PC-3 (cell line): ENCODE results near the gene HOXD10. TPM values are rescaled to one million over a fixed set of nuclear protein-coding genes. Genes with fewer than 3 reads are reported as not detected.

Experiments used
- ATAC-seq: fragments of 200-7000 bp; cut with Tn5 transposase; 2 replicates; pipeline ENCODE4 v1.9.1; 2020; ENCODE audit warnings: mild to moderate bottlenecking, moderate library complexity
- BruUV-seq: library from RNA; stranded (reverse); fragments of 400-500 nt; replicated peaks from 2 replicates; lab custom pipeline; 2021; lab: Mats Ljungman, UMichigan
- CTCF ChIA-PET: fragments of 300-600 bp; sonication (Branson Sonifier 250); formaldehyde crosslinking; loops from one replicate; lab custom pipeline; 2022; ENCODE audit warnings: antibody characterized with exemption; lab: Charles Lee
- POLR2A ChIA-PET: fragments of 300-600 bp; sonication (Branson Sonifier 250); formaldehyde crosslinking; loops from one replicate; lab custom pipeline; 2022; ENCODE audit warnings: antibody characterized with exemption; ENCODE audit not compliant: unreplicated experiment; lab: Charles Lee
- DNase-seq: peaks from one replicate; pipeline ENCODE4 v3.0.0-alpha.2; 2015
- H2AFZ ChIP-seq: fragments of 300-600 bp; sonication (generic); 2 replicates; pipeline ENCODE4 v1.6.0; 2016; ENCODE audit warnings: antibody characterized with exemption, low read length
- H3F3A ChIP-seq: fragments of 300-600 bp; sonication (generic); one replicate; pipeline ENCODE4 v1.6.0; 2017; ENCODE audit warnings: antibody characterized with exemption, low read length, control low read depth, mild to moderate bottlenecking; ENCODE audit not compliant: unreplicated experiment
- H3K27ac ChIP-seq: fragments of 300-600 bp; sonication (generic); 2 replicates; pipeline ENCODE4 v1.5.1; 2016; ENCODE audit warnings: mild to moderate bottlenecking, low read length
- H3K27me3 ChIP-seq: fragments of 300-600 bp; sonication (generic); 2 replicates; pipeline ENCODE4 v1.6.1; 2016; ENCODE audit warnings: low read length, mixed read lengths
- H3K36me3 ChIP-seq: fragments of 300-600 bp; sonication (generic); 2 replicates; pipeline ENCODE4 v1.6.1; 2016; ENCODE audit warnings: low read depth, mixed run types, low read length, mixed read lengths
- H3K4me1 ChIP-seq: fragments of 300-600 bp; sonication (generic); 2 replicates; pipeline ENCODE4 v1.5.1; 2016; ENCODE audit warnings: low read length; ENCODE audit not compliant: insufficient read depth
- H3K4me2 ChIP-seq: fragments of 300-600 bp; sonication (generic); 2 replicates; pipeline ENCODE4 v1.6.0; 2016; ENCODE audit warnings: low read length
- H3K4me3 ChIP-seq: fragments of 300-600 bp; sonication (generic); 2 replicates; pipeline ENCODE4 v1.5.1; 2016; ENCODE audit warnings: mild to moderate bottlenecking, low read length, mixed read lengths
- H3K79me2 ChIP-seq: fragments of 300-600 bp; sonication (generic); 2 replicates; pipeline ENCODE4 v1.6.1; 2017; ENCODE audit warnings: low read length, mixed read lengths
- H3K9ac ChIP-seq: fragments of 300-600 bp; sonication (generic); 2 replicates; pipeline ENCODE4 v1.6.0; 2016; ENCODE audit warnings: mild to moderate bottlenecking, low read length
- H3K9me2 ChIP-seq: fragments of 300-600 bp; sonication (generic); replicated peaks from 2 replicates; pipeline ENCODE4 v1.6.1; 2016; ENCODE audit warnings: mixed run types, low read length, mixed read lengths
- H3K9me3 ChIP-seq: fragments of 300-600 bp; sonication (generic); 2 replicates; pipeline ENCODE4 v1.6.1; 2016; ENCODE audit warnings: low read length, mixed read lengths
- H4K20me1 ChIP-seq: fragments of 300-600 bp; sonication (generic); 2 replicates; pipeline ENCODE4 v1.6.1; 2016; ENCODE audit warnings: low read length, mixed read lengths
- CTCF ChIP-seq: fragments of 300-600 bp; sonication (generic); conservative IDR thresholded peaks from 2 replicates; pipeline ENCODE4 v1.5.1; 2017; ENCODE audit warnings: antibody characterized with exemption, low read depth, mild to moderate bottlenecking, low read length
- EZH2 ChIP-seq: fragments of 300-600 bp; sonication (generic); IDR thresholded peaks from one replicate; pipeline ENCODE4 v1.6.1; 2017; ENCODE audit warnings: antibody characterized with exemption, mild to moderate bottlenecking, low read length; ENCODE audit not compliant: unreplicated experiment
- EZH2phosphoT487 ChIP-seq: fragments of 300-600 bp; sonication (generic); IDR thresholded peaks from 2 replicates; pipeline ENCODE4 v1.6.1; 2018; ENCODE audit warnings: mild to moderate bottlenecking, antibody characterized with exemption, low read length, borderline replicate concordance
- intact Hi-C: fragments of 100-400 bp; cut with micrococcal nuclease; formaldehyde crosslinking; loops from 2 replicates; pipeline ENCODE4 v1.9.0; 2023
- total RNA-seq: library from RNA; depleted of rRNA; stranded (reverse); fragments of >200 nt; gene quantifications from 2 replicates; pipeline ENCODE4 v1.2.3, GENCODE V29; 2014

Gene HOXD10
- total RNA-seq, 1 experiment from 2014 or later, result not detected

GRCh38 chr2:176121190-176122051 lies 4.8 kb downstream of the HOXD10 start:
- no peaks in the 10 kb centered on the region for H3K27me3 ChIP-seq
- no peak overlapping the region for H3K27ac ChIP-seq
- no peak for DNase-seq
- ATAC-seq, result no peak
- H3K9ac ChIP-seq, result no peak overlapping the region
- H3F3A ChIP-seq, result no peaks in the 10 kb centered on the region
- no peak overlapping the region for H3K4me2 ChIP-seq
- no peak overlapping the region for H2AFZ ChIP-seq
- intact Hi-C loops, result no loop called here
- ChIA-PET POLR2A (no interaction called here), CTCF (no interaction called here)
- H3K4me1 ChIP-seq, result no peaks in the 10 kb centered on the region
- no peaks in the 10 kb centered on the region for H3K36me3 ChIP-seq
- no peaks in the 10 kb centered on the region for H3K9me3 ChIP-seq
- H3K79me2 ChIP-seq, result no peaks in the 10 kb centered on the region
- no peaks in the 10 kb centered on the region for H4K20me1 ChIP-seq
- H3K4me3 ChIP-seq, result no peak overlapping the region
- TF ChIP-seq EZH2 (no peak), EZH2phosphoT487 (no peak), CTCF (no peak)
- no TSS peak for BruUV-seq
- no peaks in the 10 kb centered on the region for H3K9me2 ChIP-seq

GRCh38 chr2:176122052-176122682 lies 5.6 kb downstream of the HOXD10 start:
- no peak overlapping the region for H3K9ac ChIP-seq
- no peak overlapping the region for H3K27ac ChIP-seq
- H3K27me3 ChIP-seq, result no peaks in the 10 kb centered on the region
- no peak overlapping the region for H2AFZ ChIP-seq
- no peaks in the 10 kb centered on the region for H4K20me1 ChIP-seq
- no peaks in the 10 kb centered on the region for H3F3A ChIP-seq
- CTCF ChIA-PET, result no interaction called here
- TF ChIP-seq EZH2phosphoT487 (no peak), EZH2 (no peak), CTCF (no peak)
- intact Hi-C loops, result no loop called here
- no peak for ATAC-seq
- no peaks in the 10 kb centered on the region for H3K4me1 ChIP-seq
- POLR2A ChIA-PET, result no interaction called here
- no peaks in the 10 kb centered on the region for H3K9me3 ChIP-seq
- H3K79me2 ChIP-seq, result no peaks in the 10 kb centered on the region
- no peak overlapping the region for H3K4me2 ChIP-seq
- BruUV-seq, result no TSS peak
- no peaks in the 10 kb centered on the region; the same call in 1 of the 2 replicates for H3K36me3 ChIP-seq
- H3K4me3 ChIP-seq, result no peak overlapping the region
- H3K9me2 ChIP-seq, result no peaks in the 10 kb centered on the region
- DNase-seq, result no peak
